ENCODE measurements around the gene NPIPA8.
"Not testable (repeated sequence)": the region's sequence is repeated elsewhere in the genome, so short reads cannot be mapped to it uniquely, and the experiment has no call there.

- TF ChIP-seq POLR2A (IDR thresholded peaks at IDR 0.05; ENCODE audit: low read depth); CTCF (IDR thresholded peaks at IDR 0.05); POLR2AphosphoS5 (IDR thresholded peaks at IDR 0.05): not testable (repeated sequence)
Observed at GRCh38 chr16:18309159-18309558, 27.4 kb downstream of the NPIPA8 start.
